ENCODE data around the gene MAP2K7. TPM values are rescaled to one million over a fixed set of nuclear protein-coding genes. Genes with fewer than 3 reads are reported as not detected.

The MAP2K7 gene
- total and polyA plus RNA-seq, 2 of the 4 experiments (the other 2 are of a cell fraction): 4.1 to 15.6 TPM

GRCh38 chr19:7944177-7944761 lies 40.6 kb downstream of the MAP2K7 start (continued):
- no peak for TF ChIP-seq RCOR1 (IDR thresholded peaks at IDR 0.05; ENCODE audit: insufficient replicate concordance, low read length)

DNA sequence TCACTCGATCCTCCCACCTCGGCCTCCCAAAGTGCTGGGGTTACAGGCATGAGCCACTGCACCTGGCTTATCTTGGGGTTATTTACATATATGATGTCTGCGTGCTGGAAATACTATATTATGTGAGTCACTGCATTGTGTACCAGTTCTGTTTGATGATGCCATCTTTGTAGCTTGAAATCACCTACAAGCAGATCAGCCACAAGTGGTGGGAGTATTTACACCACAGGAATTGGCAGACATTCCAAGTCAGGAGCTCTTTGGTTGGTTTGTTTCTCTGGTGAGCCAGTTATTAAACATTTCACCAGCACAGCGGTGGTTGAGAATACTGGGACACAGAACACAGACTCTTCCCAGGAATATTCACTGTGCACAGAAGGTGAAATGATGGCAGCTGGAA lies 44.3 kb downstream of the MAP2K7 start:
- no peak overlapping the region for H3K9ac ChIP-seq (ENCODE audit: low read depth, low read length)
- no TSS peak for BruUV-seq (replicated peaks)
- no CpG with 5 or more reads among the region's 4 CpGs for WGBS, 2 experiments (ENCODE audit: extremely low coverage in 2 of 2, insufficient read length in 1 of 2)
- TF ChIP-seq RAD21 (IDR thresholded peaks at IDR 0.05; ENCODE audit: low read length): no peak
- TF ChIP-seq RFX5 (IDR thresholded peaks at IDR 0.05; ENCODE audit: low read depth, low read length): no peak
- no peak for TF ChIP-seq RCOR1 (IDR thresholded peaks at IDR 0.05; ENCODE audit: insufficient replicate concordance, low read length)
- no peak for TF ChIP-seq NFE2L2 (IDR thresholded peaks at IDR 0.05; ENCODE audit: low read depth, low read length)
- no peak for TF ChIP-seq SMC3 (IDR thresholded peaks at IDR 0.05; ENCODE audit: low read depth, low read length)
- TF ChIP-seq, protein P1, sequence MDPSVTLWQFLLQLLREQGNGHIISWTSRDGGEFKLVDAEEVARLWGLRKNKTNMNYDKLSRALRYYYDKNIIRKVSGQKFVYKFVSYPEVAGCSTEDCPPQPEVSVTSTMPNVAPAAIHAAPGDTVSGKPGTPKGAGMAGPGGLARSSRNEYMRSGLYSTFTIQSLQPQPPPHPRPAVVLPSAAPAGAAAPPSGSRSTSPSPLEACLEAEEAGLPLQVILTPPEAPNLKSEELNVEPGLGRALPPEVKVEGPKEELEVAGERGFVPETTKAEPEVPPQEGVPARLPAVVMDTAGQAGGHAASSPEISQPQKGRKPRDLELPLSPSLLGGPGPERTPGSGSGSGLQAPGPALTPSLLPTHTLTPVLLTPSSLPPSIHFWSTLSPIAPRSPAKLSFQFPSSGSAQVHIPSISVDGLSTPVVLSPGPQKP (IDR thresholded peaks at IDR 0.05; ENCODE audit: borderline replicate concordance, low read depth, low read length): no peak
- TF ChIP-seq FOS (IDR thresholded peaks at IDR 0.05; ENCODE audit: low read depth, low read length): no peak
- TF ChIP-seq, protein P2, sequence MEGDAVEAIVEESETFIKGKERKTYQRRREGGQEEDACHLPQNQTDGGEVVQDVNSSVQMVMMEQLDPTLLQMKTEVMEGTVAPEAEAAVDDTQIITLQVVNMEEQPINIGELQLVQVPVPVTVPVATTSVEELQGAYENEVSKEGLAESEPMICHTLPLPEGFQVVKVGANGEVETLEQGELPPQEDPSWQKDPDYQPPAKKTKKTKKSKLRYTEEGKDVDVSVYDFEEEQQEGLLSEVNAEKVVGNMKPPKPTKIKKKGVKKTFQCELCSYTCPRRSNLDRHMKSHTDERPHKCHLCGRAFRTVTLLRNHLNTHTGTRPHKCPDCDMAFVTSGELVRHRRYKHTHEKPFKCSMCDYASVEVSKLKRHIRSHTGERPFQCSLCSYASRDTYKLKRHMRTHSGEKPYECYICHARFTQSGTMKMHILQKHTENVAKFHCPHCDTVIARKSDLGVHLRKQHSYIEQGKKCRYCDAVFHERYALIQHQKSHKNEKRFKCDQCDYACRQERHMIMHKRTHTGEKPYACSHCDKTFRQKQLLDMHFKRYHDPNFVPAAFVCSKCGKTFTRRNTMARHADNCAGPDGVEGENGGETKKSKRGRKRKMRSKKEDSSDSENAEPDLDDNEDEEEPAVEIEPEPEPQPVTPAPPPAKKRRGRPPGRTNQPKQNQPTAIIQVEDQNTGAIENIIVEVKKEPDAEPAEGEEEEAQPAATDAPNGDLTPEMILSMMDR (conservative IDR thresholded peaks at IDR 0.05; ENCODE audit: low read depth, low read length): no peak
- TF ChIP-seq MAZ (IDR thresholded peaks at IDR 0.05; ENCODE audit: borderline replicate concordance, low read depth, low read length): no peak
- TF ChIP-seq MXI1 (IDR thresholded peaks at IDR 0.05; ENCODE audit: borderline replicate concordance, low read depth, low read length): no peak
- TF ChIP-seq, protein P3, sequence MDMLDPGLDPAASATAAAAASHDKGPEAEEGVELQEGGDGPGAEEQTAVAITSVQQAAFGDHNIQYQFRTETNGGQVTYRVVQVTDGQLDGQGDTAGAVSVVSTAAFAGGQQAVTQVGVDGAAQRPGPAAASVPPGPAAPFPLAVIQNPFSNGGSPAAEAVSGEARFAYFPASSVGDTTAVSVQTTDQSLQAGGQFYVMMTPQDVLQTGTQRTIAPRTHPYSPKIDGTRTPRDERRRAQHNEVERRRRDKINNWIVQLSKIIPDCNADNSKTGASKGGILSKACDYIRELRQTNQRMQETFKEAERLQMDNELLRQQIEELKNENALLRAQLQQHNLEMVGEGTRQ (IDR thresholded peaks at IDR 0.05; ENCODE audit: low read depth, low read length): no peak
- no peak for TF ChIP-seq CEBPB (IDR thresholded peaks at IDR 0.05; ENCODE audit: low read depth, low read length)
- TF ChIP-seq POLR2A (IDR thresholded peaks at IDR 0.05; ENCODE audit: low read depth, low read length): no peak
- no peak for TF ChIP-seq MAFK (IDR thresholded peaks at IDR 0.05; ENCODE audit: low read depth, low read length)

More for the DNA sequence above, 44.3 kb downstream of the MAP2K7 start:
- H3K27me3 ChIP-seq (ENCODE audit: control insufficient read depth, insufficient read depth, low read length): no peaks in the 10 kb centered on the region
- H2AK9ac ChIP-seq (replicated peaks; ENCODE audit: low read depth, low read length, poor library complexity): no peak overlapping the region
- dilution Hi-C loops (cut with HindIII; ENCODE audit: low sequenced_read_pairs, unreplicated experiment) (no loop called here), in situ Hi-C loops (cut with MboI; ENCODE audit: low sequenced_read_pairs) (no loop called here), intact Hi-C loops (cut with micrococcal nuclease) (no loop called here)
- no peak overlapping the region for H2AK5ac ChIP-seq (ENCODE audit: low read depth, low read length)
- no peak overlapping the region for H3K14ac ChIP-seq (replicated peaks; ENCODE audit: low read depth, low read length)
- no peak for ATAC-seq (ENCODE audit: low read depth)
- no peaks in the 10 kb centered on the region for H3K9me1 ChIP-seq (ENCODE audit: insufficient read depth, low read length)
- no peaks in the 10 kb centered on the region for H3K36me3 ChIP-seq (ENCODE audit: control insufficient read depth, insufficient read depth, low read length)
- no peak overlapping the region for H3K23ac ChIP-seq (ENCODE audit: low read depth, low read length)
- ChIA-PET CTCF (no interaction called here), POLR2A (ENCODE audit: unreplicated experiment) (no interaction called here)
- no peak overlapping the region for H4K5ac ChIP-seq (ENCODE audit: low read depth, low read length)
- H4K8ac ChIP-seq (ENCODE audit: low read depth in 2 of 2, low read length in 2 of 2): no peak overlapping the region
- no peak overlapping the region for H2BK20ac ChIP-seq (ENCODE audit: low read depth, low read length)
- H3K27ac ChIP-seq (ENCODE audit: insufficient read depth, low read length): no peak overlapping the region
- no peak overlapping the region for H3K4me2 ChIP-seq (ENCODE audit: low read depth, low read length)
- DNase-seq: peak; percentile 69
- no peak overlapping the region for H3K4ac ChIP-seq (ENCODE audit: low read depth, low read length)
- H3K4me3 ChIP-seq (ENCODE audit: insufficient read depth, low read depth, low read length): no peak overlapping the region
- H4K20me1 ChIP-seq (ENCODE audit: insufficient read depth, low read length): no peaks in the 10 kb centered on the region
- H3K79me1 ChIP-seq (ENCODE audit: low read depth in 1 of 2, low read length in 2 of 2): peaks cover 0 to 4% of the 10 kb centered on the region in 2 experiments; a peak in 1 of 4 replicates
- no peak overlapping the region for H2BK5ac ChIP-seq (ENCODE audit: low read depth, low read length, poor library complexity, severe bottlenecking)
- no peak overlapping the region for H4K91ac ChIP-seq (ENCODE audit: insufficient read depth, low read depth, low read length)
- H3K9me3 ChIP-seq (ENCODE audit: control insufficient read depth, insufficient read depth, low read length): no peaks in the 10 kb centered on the region
- H2BK15ac ChIP-seq (ENCODE audit: low read depth, low read length): no peak overlapping the region
- H3K56ac ChIP-seq (ENCODE audit: extremely low read depth, insufficient read depth, low read length): no peak overlapping the region
- H3K4me1 ChIP-seq (ENCODE audit: control insufficient read depth, insufficient read depth, low read length): no peaks in the 10 kb centered on the region; the same call in 1 of the 2 replicates
- no peak overlapping the region for H3K18ac ChIP-seq (ENCODE audit: low read depth, low read length)
- H2AFZ ChIP-seq (replicated peaks; ENCODE audit: low read length, poor library complexity): no peak overlapping the region
- H2BK120ac ChIP-seq (ENCODE audit: low read depth, low read length): no peak overlapping the region
